Osteocyte (in vitro differentiated cells): ENCODE results near the gene METTL25B. TPM values are rescaled to one million over a fixed set of nuclear protein-coding genes. Genes with fewer than 3 reads are reported as not detected.
A peak's percentile ranks its signal among the peaks of the same experiment; 100 is the strongest.

Experiments used
- DNase-seq: peaks from one replicate; pipeline ENCODE4 v3.0.0; 2021; ENCODE audit warnings: mixed read lengths; ENCODE audit not compliant: unreplicated experiment; ENCODE audit errors: extremely low spot score
- H3K27ac Mint-ChIP-seq: one replicate; pipeline ENCODE4 v1.8.0; 2021; ENCODE audit warnings: mild to moderate bottlenecking, mixed read lengths; ENCODE audit not compliant: unreplicated experiment
- H3K27me3 Mint-ChIP-seq: one replicate; pipeline ENCODE4 v1.8.0; 2021; ENCODE audit warnings: mixed read lengths; ENCODE audit not compliant: unreplicated experiment
- H3K36me3 Mint-ChIP-seq: one replicate; pipeline ENCODE4 v1.8.0; 2021; ENCODE audit warnings: mixed read lengths; ENCODE audit not compliant: unreplicated experiment
- H3K4me1 Mint-ChIP-seq: one replicate; pipeline ENCODE4 v1.8.0; 2021; ENCODE audit warnings: mixed read lengths; ENCODE audit not compliant: unreplicated experiment
- H3K4me3 Mint-ChIP-seq: one replicate; pipeline ENCODE4 v1.8.0; 2021; ENCODE audit warnings: mild to moderate bottlenecking, moderate library complexity, mixed read lengths; ENCODE audit not compliant: unreplicated experiment
- H3K9me3 Mint-ChIP-seq: one replicate; pipeline ENCODE4 v1.8.0; 2021; ENCODE audit warnings: mixed read lengths; ENCODE audit not compliant: unreplicated experiment
- CTCF ChIP-seq: fragments of 200-600 bp; sonication (generic); IDR thresholded peaks from 2 replicates; pipeline ENCODE4 v1.5.0; 2021; ENCODE audit warnings: antibody characterized with exemption, mild to moderate bottlenecking, moderate library complexity
- total RNA-seq: library from RNA; stranded (reverse); gene quantifications from 2 replicates; pipeline ENCODE4 v1.2.1, GENCODE V29; 2021

METTL25B gene
- total RNA-seq, 1 donor from 2014 or later: 21.3 TPM

GRCh38 chr1:156717351-156717750 is 10.9 kb upstream of the METTL25B start:
- no peak overlapping the region for H3K27ac Mint-ChIP-seq
- DNase-seq: no peak
- no peaks in the 10 kb centered on the region for H3K9me3 Mint-ChIP-seq
- no peak overlapping the region for H3K4me3 Mint-ChIP-seq
- H3K27me3 Mint-ChIP-seq: no peaks in the 10 kb centered on the region
- peaks cover 21% of the 10 kb centered on the region for H3K4me1 Mint-ChIP-seq
- TF ChIP-seq CTCF: no peak
- peaks cover 18% of the 10 kb centered on the region for H3K36me3 Mint-ChIP-seq

- DNase-seq: no peak
- H3K27me3 Mint-ChIP-seq: no peaks in the 10 kb centered on the region
- H3K27ac Mint-ChIP-seq: no peak overlapping the region
- no peak for TF ChIP-seq CTCF
- peaks cover 23% of the 10 kb centered on the region for H3K36me3 Mint-ChIP-seq
- no peak overlapping the region for H3K4me3 Mint-ChIP-seq
- peaks cover 4% of the 10 kb centered on the region for H3K4me1 Mint-ChIP-seq
- H3K9me3 Mint-ChIP-seq: no peaks in the 10 kb centered on the region
Observed at GRCh38 chr1:156721131-156721530, 7.1 kb upstream of the METTL25B start.

GRCh38 chr1:156721535-156721934 is 6.7 kb upstream of the METTL25B start:
- no peak for DNase-seq
- TF ChIP-seq CTCF: no peak
- peaks cover 4% of the 10 kb centered on the region for H3K4me1 Mint-ChIP-seq
- peaks cover 21% of the 10 kb centered on the region for H3K36me3 Mint-ChIP-seq
- no peaks in the 10 kb centered on the region for H3K9me3 Mint-ChIP-seq
- no peak overlapping the region for H3K27ac Mint-ChIP-seq
- H3K4me3 Mint-ChIP-seq: no peak overlapping the region
- no peaks in the 10 kb centered on the region for H3K27me3 Mint-ChIP-seq

GRCh38 chr1:156725683-156726280 is 2.5 kb upstream of the METTL25B start:
- TF ChIP-seq CTCF: peak; percentile 97
- H3K4me1 Mint-ChIP-seq: peaks cover 13% of the 10 kb centered on the region
- no peak overlapping the region for H3K27ac Mint-ChIP-seq
- H3K36me3 Mint-ChIP-seq: peaks cover 16% of the 10 kb centered on the region
- no peaks in the 10 kb centered on the region for H3K27me3 Mint-ChIP-seq
- no peaks in the 10 kb centered on the region for H3K9me3 Mint-ChIP-seq
- no peak overlapping the region for H3K4me3 Mint-ChIP-seq
- peak; percentile 95 for DNase-seq

GRCh38 chr1:156726549-156727226 is 1.6 kb upstream of the METTL25B start:
- peak; percentile 69 for TF ChIP-seq CTCF
- H3K4me1 Mint-ChIP-seq: peaks cover 13% of the 10 kb centered on the region
- DNase-seq: no peak

More at GRCh38 chr1:156726549-156727226, 1.6 kb upstream of the METTL25B start:
- H3K27me3 Mint-ChIP-seq: no peaks in the 10 kb centered on the region
- H3K4me3 Mint-ChIP-seq: no peak overlapping the region
- no peaks in the 10 kb centered on the region for H3K9me3 Mint-ChIP-seq
- H3K36me3 Mint-ChIP-seq: peaks cover 12% of the 10 kb centered on the region
- no peak overlapping the region for H3K27ac Mint-ChIP-seq
